CD4-positive, alpha-beta T cell (primary cell): Measurements from ENCODE around the gene SORL1. TPM values are rescaled to one million over a fixed set of nuclear protein-coding genes. Genes with fewer than 3 reads are reported as not detected.

Source experiments
- ATAC-seq: fragments of 200-7000 bp; cut with Tn5 transposase; one replicate; pipeline ENCODE4 v1.10.0; 2022; ENCODE audit warnings: mild to moderate bottlenecking; ENCODE audit not compliant: poor library complexity
- CTCF ChIA-PET: fragments of 350-600 bp; sonication (Branson Sonifier 250); formaldehyde crosslinking; loops from one replicate; lab custom pipeline; 2021; ENCODE audit warnings: antibody characterized with exemption, inconsistent platforms; lab: Charles Lee
- POLR2A ChIA-PET: fragments of 350-600 bp; sonication (Branson Sonifier 250); formaldehyde crosslinking; loops from one replicate; lab custom pipeline; 2021; ENCODE audit warnings: antibody characterized with exemption, inconsistent platforms; lab: Charles Lee
- DNase-seq, 14 experiments: peaks; one replicate each; pipeline ENCODE4 v3.0.0-alpha.2; 2013 to 2020; ENCODE audit warnings: mixed read lengths in 2 of 14
- H3K27ac ChIP-seq, 2 donors: one replicate each; pipeline versions ENCODE4 v1.5.1 to v1.7.0; 2013; ENCODE audit warnings: low read length in 2 of 2, low read depth in 1 of 2, mild to moderate bottlenecking in 1 of 2
- H3K27me3 ChIP-seq, 2 experiments: 1 replicate in 1 of 2; 2 replicates in 1 of 2; pipeline versions ENCODE4 v1.6.1 to v1.7.0; 2013; ENCODE audit warnings: low read length in 2 of 2, control low read depth in 1 of 2, mild to moderate bottlenecking in 1 of 2, moderate library complexity in 1 of 2; ENCODE audit not compliant: insufficient read depth in 2 of 2, control insufficient read depth in 1 of 2
- H3K36me3 ChIP-seq: one replicate; pipeline ENCODE4 v1.6.1; 2013; ENCODE audit warnings: low read length, control low read depth; ENCODE audit not compliant: insufficient read depth
- H3K4me1 ChIP-seq: one replicate; pipeline ENCODE4 v1.6.1; 2013; ENCODE audit warnings: low read length, control low read depth; ENCODE audit not compliant: insufficient read depth
- H3K4me3 ChIP-seq: one replicate; pipeline ENCODE4 v1.5.1; 2013; ENCODE audit warnings: mild to moderate bottlenecking, low read length, moderate library complexity
- H3K9me3 ChIP-seq, 2 experiments: 1 replicate in 1 of 2; 2 replicates in 1 of 2; pipeline versions ENCODE4 v1.6.1 to v1.7.0; 2013; ENCODE audit warnings: low read length in 2 of 2, mild to moderate bottlenecking in 2 of 2, control low read depth in 1 of 2, moderate library complexity in 1 of 2; ENCODE audit not compliant: control insufficient read depth in 1 of 2, insufficient read depth in 1 of 2
- H3K27ac Mint-ChIP-seq: one replicate; pipeline ENCODE4 v1.8.0; 2020; ENCODE audit warnings: mixed read lengths
- H3K27me3 Mint-ChIP-seq: one replicate; pipeline ENCODE4 v1.8.0; 2021; ENCODE audit warnings: mixed read lengths
- H3K36me3 Mint-ChIP-seq: one replicate; pipeline ENCODE4 v1.8.0; 2021; ENCODE audit warnings: low read depth, mixed read lengths
- H3K4me1 Mint-ChIP-seq: one replicate; pipeline ENCODE4 v1.8.0; 2021; ENCODE audit warnings: low read depth, mixed read lengths
- H3K4me3 Mint-ChIP-seq: one replicate; pipeline ENCODE4 v1.8.0; 2020; ENCODE audit warnings: mild to moderate bottlenecking, mixed read lengths
- H3K9me3 Mint-ChIP-seq: one replicate; pipeline ENCODE4 v1.8.0; 2020; ENCODE audit warnings: mixed read lengths
- CTCF ChIP-seq: fragments of 200-600 bp; IDR thresholded peaks from one replicate; pipeline ENCODE4 v1.8.0; 2022; ENCODE audit warnings: antibody characterized with exemption, mild to moderate bottlenecking
- intact Hi-C, 2 experiments: fragments of 100-400 bp; cut with DNase I in 1 of 2; cut with micrococcal nuclease in 1 of 2; formaldehyde crosslinking; loops; one replicate each; pipeline versions ENCODE4 v1.15.1 to v1.9.0; 2023 to 2025; cut with DNase I, micrococcal nuclease
- total RNA-seq, 174 experiments: library from RNA in 2 of 174; stranded (reverse) in 2 of 174; gene quantifications; one replicate each; pipeline ENCODE4 v1.2.3 and lab custom pipeline; 2021 to 2026

The SORL1 gene
- total RNA-seq, 2 experiments from 2014 or later: 235 to 241 TPM

- no peak overlapping the region for H3K4me3 ChIP-seq
- no peaks in the 10 kb centered on the region for H3K36me3 ChIP-seq
- no peaks in the 10 kb centered on the region for H3K27me3 ChIP-seq
- no peak for DNase-seq
- no peak for TF ChIP-seq CTCF
- H3K36me3 Mint-ChIP-seq: no peaks in the 10 kb centered on the region
- no peak overlapping the region for H3K27ac Mint-ChIP-seq
- H3K27ac ChIP-seq: no peak overlapping the region
- H3K9me3 ChIP-seq: no peaks in the 10 kb centered on the region
- H3K4me3 Mint-ChIP-seq: peak overlapping the region; percentile 17
- H3K4me1 Mint-ChIP-seq: peaks cover 19% of the 10 kb centered on the region
- no peaks in the 10 kb centered on the region for H3K9me3 Mint-ChIP-seq
- ChIA-PET CTCF (interaction anchor here (0.8 to 1.6 kb wide), 2 partner anchors 11 to 135 kb away, joined by 3 read pairs; no protein-coding TSS in a partner anchor), POLR2A (no interaction called here)
- ATAC-seq: no peak
- no peaks in the 10 kb centered on the region for H3K27me3 Mint-ChIP-seq
- H3K4me1 ChIP-seq: peaks cover 21% of the 10 kb centered on the region
- intact Hi-C loops: loop anchor here in 1 of 2 experiments (2.0 kb wide), 2 partner anchors 548 to 848 kb away; no protein-coding TSS in a partner anchor
Observed at GRCh38 chr11:121656328-121657090, 204.4 kb downstream of the SORL1 start.

GRCh38 chr11:121657146-121657545, 205.0 kb downstream of the SORL1 start:
- intact Hi-C loops: loop anchor here in 1 of 2 experiments (2.0 kb wide), 2 partner anchors 548 to 848 kb away; no protein-coding TSS in a partner anchor
- peak overlapping the region; percentile 12 for H3K4me3 Mint-ChIP-seq
- Histone ChIP-seq H3K36me3 (no peaks in the 10 kb centered on the region), H3K4me1 (peaks cover 17% of the 10 kb centered on the region), H3K9me3 (no peaks in the 10 kb centered on the region), H3K27me3 (no peaks in the 10 kb centered on the region), H3K27ac (no peak overlapping the region), H3K4me3 (no peak overlapping the region)
- peaks cover 13% of the 10 kb centered on the region for H3K4me1 Mint-ChIP-seq
- DNase-seq (no peak), ATAC-seq (no peak)
- H3K9me3 Mint-ChIP-seq: no peaks in the 10 kb centered on the region
- H3K27me3 Mint-ChIP-seq: no peaks in the 10 kb centered on the region
- ChIA-PET CTCF (no interaction called here), POLR2A (no interaction called here)
- no peaks in the 10 kb centered on the region for H3K36me3 Mint-ChIP-seq
- no peak overlapping the region for H3K27ac Mint-ChIP-seq
- TF ChIP-seq CTCF: no peak

GRCh38 chr11:121659811-121660210, 207.7 kb downstream of the SORL1 start:
- Histone ChIP-seq H3K27ac (no peak overlapping the region), H3K27me3 (no peaks in the 10 kb centered on the region), H3K4me1 (peaks cover 16% of the 10 kb centered on the region), H3K4me3 (no peak overlapping the region), H3K9me3 (no peaks in the 10 kb centered on the region), H3K36me3 (no peaks in the 10 kb centered on the region)
- Mint-ChIP-seq H3K9me3 (no peaks in the 10 kb centered on the region), H3K27ac (no peak overlapping the region), H3K4me3 (no peak overlapping the region), H3K27me3 (no peaks in the 10 kb centered on the region), H3K36me3 (no peaks in the 10 kb centered on the region), H3K4me1 (peaks cover 10% of the 10 kb centered on the region)
- intact Hi-C loops: no loop called here
- no peak for TF ChIP-seq CTCF
- CTCF ChIA-PET: no interaction called here
- no peak for ATAC-seq
- no peak for DNase-seq
- POLR2A ChIA-PET: no interaction called here
